Activated CD4-positive, alpha-beta T cell treated with anti-CD3 and anti-CD28 coated beads, Interleukin-2, amount 10 ng/mL, durations not matched to agents 7 days and 5 days (primary cell): Measurements from ENCODE around the gene PHLDA2. TPM values are rescaled to one million over a fixed set of nuclear protein-coding genes. Genes with fewer than 3 reads are reported as not detected.
"Not testable (repeated sequence)": the region's sequence is repeated elsewhere in the genome, so short reads cannot be mapped to it uniquely, and the experiment has no call there.

Experiments used
- CTCF ChIA-PET: fragments of 350-600 bp; sonication (Branson Sonifier 250); formaldehyde crosslinking; loops from one replicate; lab custom pipeline; 2021; ENCODE audit warnings: antibody characterized with exemption; lab: Charles Lee
- POLR2A ChIA-PET: fragments of 350-600 bp; sonication (Branson Sonifier 250); formaldehyde crosslinking; loops from one replicate; lab custom pipeline; 2021; ENCODE audit warnings: antibody characterized with exemption; lab: Charles Lee
- DNase-seq: peaks from one replicate; pipeline ENCODE4 v3.0.0-alpha.2; 2020
- H3K27ac Mint-ChIP-seq: one replicate; pipeline ENCODE4 v1.8.0; 2021; ENCODE audit warnings: mild to moderate bottlenecking, moderate library complexity, mixed read lengths
- H3K27me3 Mint-ChIP-seq: one replicate; pipeline ENCODE4 v1.8.0; 2021; ENCODE audit warnings: mixed read lengths
- H3K36me3 Mint-ChIP-seq: one replicate; pipeline ENCODE4 v1.8.0; 2021; ENCODE audit warnings: low read depth, mixed read lengths
- H3K4me1 Mint-ChIP-seq: one replicate; pipeline ENCODE4 v1.8.0; 2021; ENCODE audit warnings: mixed read lengths
- H3K4me3 Mint-ChIP-seq: one replicate; pipeline ENCODE4 v1.8.0; 2021; ENCODE audit warnings: mild to moderate bottlenecking, moderate library complexity, mixed read lengths
- H3K9me3 Mint-ChIP-seq: one replicate; pipeline ENCODE4 v1.8.0; 2021; ENCODE audit warnings: mixed read lengths
- total RNA-seq, 2 experiments: library from RNA; stranded (reverse); gene quantifications; one replicate each; pipeline ENCODE4 v1.2.3, GENCODE V29; 2021

PHLDA2 gene
- total RNA-seq, 2 experiments from 2014 or later: 0.35 to 0.45 TPM

- Mint-ChIP-seq H3K27ac (no peak overlapping the region), H3K9me3 (peaks cover 12% of the 10 kb centered on the region), H3K27me3 (no peaks in the 10 kb centered on the region), H3K4me3 (no peak overlapping the region), H3K36me3 (peaks cover 47% of the 10 kb centered on the region), H3K4me1 (peaks cover 38% of the 10 kb centered on the region)
- DNase-seq: no peak
- POLR2A ChIA-PET: no interaction called here
- CTCF ChIA-PET: interaction anchor here (1.0 to 1.3 kb wide), 3 partner anchors 10 to 46 kb away, joined by 3 to 5 read pairs (median 4); no protein-coding TSS in a partner anchor
Measured at GRCh38 chr11:2942872-2943710, 13.9 kb upstream of the PHLDA2 start.

- Mint-ChIP-seq H3K27me3 (no peaks in the 10 kb centered on the region), H3K36me3 (peaks cover 46% of the 10 kb centered on the region), H3K4me3 (no peak overlapping the region), H3K9me3 (peaks cover 19% of the 10 kb centered on the region), H3K27ac (no peak overlapping the region), H3K4me1 (peaks cover 32% of the 10 kb centered on the region)
- POLR2A ChIA-PET: no interaction called here
- no peak for DNase-seq
- CTCF ChIA-PET: interaction anchor here (0.6 to 1.7 kb wide), 3 partner anchors 50 to 913 kb away, joined by 3 to 5 read pairs (median 3); partner anchors contain the start of gene STIM1
Measured at GRCh38 chr11:2942447-2942846, 13.2 kb upstream of the PHLDA2 start.

GRCh38 chr11:2940921-2941821 lies 12.0 kb upstream of the PHLDA2 start:
- Mint-ChIP-seq H3K27ac (peak overlapping the region; percentile 36), H3K9me3 (peaks cover 23% of the 10 kb centered on the region), H3K36me3 (peaks cover 37% of the 10 kb centered on the region), H3K4me3 (no peak overlapping the region), H3K4me1 (peaks cover 19% of the 10 kb centered on the region), H3K27me3 (no peaks in the 10 kb centered on the region)
- POLR2A ChIA-PET: no interaction called here
- CTCF ChIA-PET: interaction anchor here (1.4 to 1.7 kb wide), 2 partner anchors 9 to 49 kb away, joined by 3 to 5 read pairs; no protein-coding TSS in a partner anchor
- no peak for DNase-seq

- Mint-ChIP-seq H3K4me3 (no peak overlapping the region), H3K27ac (peak overlapping the region; percentile 5), H3K27me3 (no peaks in the 10 kb centered on the region), H3K4me1 (peaks cover 10% of the 10 kb centered on the region), H3K36me3 (peaks cover 31% of the 10 kb centered on the region), H3K9me3 (peaks cover 23% of the 10 kb centered on the region)
- ChIA-PET POLR2A (no interaction called here), CTCF (interaction anchor here (1.7 to 1.9 kb wide), 2 partner anchors 10 to 48 kb away, joined by 5 to 6 read pairs; no protein-coding TSS in a partner anchor)
- DNase-seq: peak; percentile 56
Measured at GRCh38 chr11:2940147-2940920, 11.1 kb upstream of the PHLDA2 start.

- CTCF ChIA-PET: interaction anchor here (0.7 to 1.9 kb wide), 3 partner anchors 9 to 1017 kb away, joined by 3 to 6 read pairs (median 4); no protein-coding TSS in a partner anchor
- POLR2A ChIA-PET: not testable (repeated sequence)
Measured at GRCh38 chr11:2938458-2939418, 9.5 kb upstream of the PHLDA2 start.

GRCh38 chr11:2937641-2938457 lies 8.6 kb upstream of the PHLDA2 start:
- DNase-seq, H3K27me3 Mint-ChIP-seq, CTCF ChIA-PET, POLR2A ChIA-PET: not testable (repeated sequence)
- Mint-ChIP-seq H3K36me3 (peaks cover 23% of the 10 kb centered on the region), H3K27ac (peak overlapping the region; percentile 82), H3K4me3 (peak overlapping the region; percentile 12), H3K9me3 (peaks cover 23% of the 10 kb centered on the region), H3K4me1 (peaks cover 16% of the 10 kb centered on the region)

More at GRCh38 chr11:2938458-2939418, 9.5 kb upstream of the PHLDA2 start:
- H3K4me1 Mint-ChIP-seq, DNase-seq, H3K27me3 Mint-ChIP-seq: not testable (repeated sequence)
- Mint-ChIP-seq H3K27ac (peak overlapping the region; percentile 82), H3K4me3 (peak overlapping the region; percentile 5), H3K36me3 (peaks cover 23% of the 10 kb centered on the region), H3K9me3 (peaks cover 23% of the 10 kb centered on the region)

DNA sequence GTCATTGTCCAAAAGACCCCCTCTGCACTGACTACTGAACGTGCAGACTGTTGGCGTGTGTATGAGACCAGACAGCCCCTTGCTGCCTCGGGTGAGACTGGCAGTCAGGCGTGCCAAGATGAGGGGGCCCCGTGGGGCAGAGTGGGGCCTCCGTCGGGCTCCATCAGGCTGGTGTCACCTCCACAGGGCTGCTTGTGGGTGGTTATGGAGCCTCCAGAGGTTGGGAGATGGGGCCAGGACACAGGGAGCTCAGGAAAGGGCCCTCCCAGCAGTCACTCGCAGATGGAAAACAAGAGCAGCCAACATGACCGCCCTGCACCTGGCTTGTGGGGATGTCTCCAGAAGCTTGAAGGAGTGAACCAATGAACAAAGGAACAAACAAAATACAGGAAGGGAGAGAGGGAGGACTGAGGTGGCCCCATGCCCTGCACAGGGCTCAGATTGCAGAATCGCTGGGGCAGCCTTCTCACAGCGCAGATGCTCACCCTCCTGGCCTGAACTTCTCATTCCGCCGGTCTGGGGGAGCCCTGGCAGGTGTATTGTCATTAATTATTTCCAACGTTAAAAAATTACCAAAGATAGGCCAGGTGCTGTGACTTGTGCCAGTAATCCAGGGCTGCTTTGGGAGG lies 5.5 kb upstream of the PHLDA2 start:
- POLR2A ChIA-PET: no interaction called here
- H3K27me3 Mint-ChIP-seq: peaks cover 5% of the 10 kb centered on the region

DNA sequence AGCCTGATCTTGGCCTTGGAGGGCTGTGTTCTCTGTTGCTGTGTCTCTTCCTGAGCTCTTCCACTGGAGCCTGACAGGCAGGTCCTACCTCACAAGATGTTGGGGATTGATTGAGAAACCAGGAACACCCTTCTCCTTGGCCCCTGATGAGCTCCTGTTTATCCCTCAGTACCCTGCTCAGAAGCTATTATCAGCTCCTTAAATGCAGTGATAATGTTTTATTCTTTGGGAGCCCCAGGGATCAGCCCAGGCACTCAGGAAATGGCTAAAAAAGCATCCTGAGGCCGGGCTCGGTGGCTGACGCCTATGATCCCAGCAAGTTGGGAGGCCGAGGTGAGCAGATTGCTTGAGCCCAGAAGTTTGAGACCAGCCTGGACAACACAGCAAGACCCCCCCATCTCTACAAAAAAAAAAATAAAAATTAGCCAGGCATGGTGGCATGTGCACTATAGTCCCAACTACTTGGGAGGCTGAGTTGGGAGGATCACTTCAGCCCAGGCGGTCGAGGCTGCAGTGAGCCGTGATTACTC lies 4.9 kb upstream of the PHLDA2 start:
- CTCF ChIA-PET: interaction anchor here (0.8 to 2.2 kb wide), 6 partner anchors 10 to 401 kb away, joined by 3 to 8 read pairs (median 4); no protein-coding TSS in a partner anchor
- no peak overlapping the region for H3K4me3 Mint-ChIP-seq

More for the DNA sequence above, 5.5 kb upstream of the PHLDA2 start:
- no peak overlapping the region for H3K27ac Mint-ChIP-seq
- H3K9me3 Mint-ChIP-seq: peaks cover 21% of the 10 kb centered on the region
- H3K4me1 Mint-ChIP-seq: peaks cover 25% of the 10 kb centered on the region
- CTCF ChIA-PET: interaction anchor here (2.2 kb wide), 1 partner anchor 11 kb away, joined by 8 read pairs; no protein-coding TSS in a partner anchor
- no peak for DNase-seq
- no peak overlapping the region for H3K4me3 Mint-ChIP-seq
- H3K36me3 Mint-ChIP-seq: peaks cover 22% of the 10 kb centered on the region

GRCh38 chr11:2933375-2934020 lies 4.3 kb upstream of the PHLDA2 start:
- ChIA-PET POLR2A (no interaction called here), CTCF (interaction anchor here (0.8 to 2.2 kb wide), 8 partner anchors 10 to 401 kb away, joined by 3 to 8 read pairs (median 4); no protein-coding TSS in a partner anchor)
- peak; percentile 64 for DNase-seq
- Mint-ChIP-seq H3K4me3 (no peak overlapping the region), H3K4me1 (peaks cover 27% of the 10 kb centered on the region), H3K27me3 (peaks cover 9% of the 10 kb centered on the region), H3K9me3 (peaks cover 14% of the 10 kb centered on the region), H3K36me3 (peaks cover 14% of the 10 kb centered on the region), H3K27ac (peak overlapping the region; percentile 19)

More for the DNA sequence above, 4.9 kb upstream of the PHLDA2 start:
- peaks cover 19% of the 10 kb centered on the region for H3K36me3 Mint-ChIP-seq
- H3K4me1 Mint-ChIP-seq: peaks cover 26% of the 10 kb centered on the region
- peaks cover 6% of the 10 kb centered on the region for H3K27me3 Mint-ChIP-seq
- H3K27ac Mint-ChIP-seq: peak overlapping the region; percentile 19
- POLR2A ChIA-PET: no interaction called here
- no peak for DNase-seq
- peaks cover 18% of the 10 kb centered on the region for H3K9me3 Mint-ChIP-seq
